Endometrium (tissue), 2 donors: ENCODE results near the gene PRDX5.
A peak's percentile ranks its signal among the peaks of the same experiment; 100 is the strongest.
"Not testable (repeated sequence)": the region's sequence is repeated elsewhere in the genome, so short reads cannot be mapped to it uniquely, and the experiment has no call there.

ENCODE experiments used
- FAIRE-seq: peaks from 2 replicates; lab custom pipeline; 2012; peaks lifted over from hg19 to GRCh38; lab: Jason Lieb, UNC
- donor health status: control.
- donor health status: control.

Gene PRDX5

DNA sequence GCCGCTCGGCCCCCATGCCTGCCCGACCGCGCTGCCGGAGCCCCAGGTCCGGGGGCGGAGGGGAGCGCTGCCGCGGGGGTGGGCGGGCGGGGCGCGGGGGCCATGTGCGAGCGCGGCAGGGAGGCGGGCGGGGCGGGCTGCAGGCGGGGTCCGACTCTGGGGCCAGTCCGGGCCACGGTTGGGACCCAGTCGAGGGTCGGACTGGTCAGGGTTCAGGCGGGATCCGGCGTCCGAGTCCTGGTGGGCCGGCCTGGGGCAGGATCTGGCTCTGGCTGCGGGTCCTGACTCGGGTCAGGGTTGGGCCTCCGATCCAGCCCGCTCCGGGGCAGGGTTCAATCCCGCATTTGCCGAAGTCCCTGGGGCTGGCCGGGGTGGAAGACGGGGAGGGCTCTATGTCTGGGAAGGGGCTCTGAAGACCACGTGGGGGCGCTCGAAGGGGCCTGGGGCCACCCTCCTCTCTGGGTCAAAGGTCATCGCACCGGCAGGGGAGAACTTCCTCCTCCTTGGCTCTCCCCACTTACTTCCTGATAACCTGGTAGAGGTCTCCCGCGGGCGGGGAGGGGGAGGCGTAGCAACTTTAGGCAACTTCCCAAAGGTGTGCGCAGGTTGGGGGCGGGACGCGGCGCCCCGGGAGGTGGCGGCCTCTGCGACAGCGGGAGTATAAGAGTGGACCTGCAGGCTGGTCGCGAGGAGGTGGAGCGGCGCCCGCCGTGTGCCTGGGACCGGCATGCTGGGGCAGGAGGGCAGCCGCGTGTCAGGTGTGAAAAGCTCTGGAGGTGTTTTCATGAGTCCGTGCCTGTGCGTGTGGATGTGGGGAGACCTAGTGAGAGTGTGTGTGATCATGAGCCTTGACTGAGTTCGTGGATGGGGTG lies 12.0 kb upstream of the PRDX5 start:
- no peak for FAIRE-seq

DNA sequence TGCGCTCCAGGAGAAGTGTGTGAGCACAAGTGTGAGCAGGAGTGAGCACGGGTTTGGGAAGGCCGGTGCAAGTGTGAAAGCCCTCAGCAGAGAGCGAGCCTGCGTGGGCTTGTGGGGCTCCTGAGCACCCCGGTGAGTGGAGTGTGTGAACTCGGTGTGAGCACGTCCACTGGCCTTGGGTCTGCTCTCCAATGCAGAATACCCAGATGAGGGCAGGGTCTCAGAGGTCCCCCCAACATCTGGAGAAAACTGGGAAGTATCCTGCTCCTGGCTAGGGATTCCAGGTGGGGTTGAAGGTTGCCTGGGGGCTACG lies 11.4 kb upstream of the PRDX5 start:
- FAIRE-seq: no peak

DNA sequence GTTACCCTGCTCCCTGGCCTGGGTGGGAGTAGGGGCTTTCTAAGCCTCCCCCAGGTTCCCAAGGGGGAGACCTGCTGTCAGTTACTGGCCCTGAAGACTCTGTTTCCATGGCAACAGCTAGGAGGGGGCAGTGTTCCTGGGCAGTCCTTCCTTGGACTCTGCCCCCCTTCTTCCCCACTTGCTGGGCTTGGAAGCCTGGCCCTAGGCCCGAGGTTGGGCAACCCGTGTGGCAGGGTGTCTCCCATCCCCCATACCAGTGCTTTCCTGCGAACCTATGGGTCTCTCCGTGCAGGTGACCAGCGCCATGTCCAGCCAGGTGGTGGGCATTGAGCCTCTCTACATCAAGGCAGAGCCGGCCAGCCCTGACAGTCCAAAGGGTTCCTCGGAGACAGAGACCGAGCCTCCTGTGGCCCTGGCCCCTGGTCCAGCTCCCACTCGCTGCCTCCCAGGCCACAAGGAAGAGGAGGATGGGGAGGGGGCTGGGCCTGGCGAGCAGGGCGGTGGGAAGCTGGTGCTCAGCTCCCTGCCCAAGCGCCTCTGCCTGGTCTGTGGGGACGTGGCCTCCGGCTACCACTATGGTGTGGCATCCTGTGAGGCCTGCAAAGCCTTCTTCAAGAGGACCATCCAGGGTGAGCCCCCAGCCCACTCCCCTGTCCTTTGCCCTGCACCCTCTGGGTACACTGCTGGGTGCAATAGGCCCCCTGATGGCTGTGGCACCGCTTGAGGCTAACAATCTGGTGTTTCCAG lies 10.9 kb upstream of the PRDX5 start:
- no peak for FAIRE-seq

DNA sequence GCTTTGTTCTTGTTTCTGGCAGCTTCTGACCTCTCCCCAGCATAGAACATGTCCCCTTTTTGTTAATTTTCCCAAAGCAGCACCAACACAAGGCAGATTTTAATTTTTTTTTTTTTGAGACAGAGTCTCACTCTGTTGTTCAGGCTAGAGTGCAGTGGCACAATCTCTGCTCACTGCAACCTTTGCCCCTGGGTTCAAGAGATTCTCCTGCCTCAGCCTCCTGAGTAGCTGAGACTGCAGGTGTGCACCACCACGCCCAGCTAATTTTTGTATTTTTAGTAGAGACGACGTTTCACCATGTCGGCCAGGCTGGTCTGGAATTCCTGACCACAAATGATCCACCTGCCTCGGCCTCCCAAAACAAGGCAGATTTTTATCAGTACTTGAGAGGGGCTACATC lies 10.1 kb upstream of the PRDX5 start:
- FAIRE-seq: not testable (repeated sequence)

- no peak for FAIRE-seq
Observed at GRCh38 chr11:64312947-64313346, 5.0 kb upstream of the PRDX5 start.

DNA sequence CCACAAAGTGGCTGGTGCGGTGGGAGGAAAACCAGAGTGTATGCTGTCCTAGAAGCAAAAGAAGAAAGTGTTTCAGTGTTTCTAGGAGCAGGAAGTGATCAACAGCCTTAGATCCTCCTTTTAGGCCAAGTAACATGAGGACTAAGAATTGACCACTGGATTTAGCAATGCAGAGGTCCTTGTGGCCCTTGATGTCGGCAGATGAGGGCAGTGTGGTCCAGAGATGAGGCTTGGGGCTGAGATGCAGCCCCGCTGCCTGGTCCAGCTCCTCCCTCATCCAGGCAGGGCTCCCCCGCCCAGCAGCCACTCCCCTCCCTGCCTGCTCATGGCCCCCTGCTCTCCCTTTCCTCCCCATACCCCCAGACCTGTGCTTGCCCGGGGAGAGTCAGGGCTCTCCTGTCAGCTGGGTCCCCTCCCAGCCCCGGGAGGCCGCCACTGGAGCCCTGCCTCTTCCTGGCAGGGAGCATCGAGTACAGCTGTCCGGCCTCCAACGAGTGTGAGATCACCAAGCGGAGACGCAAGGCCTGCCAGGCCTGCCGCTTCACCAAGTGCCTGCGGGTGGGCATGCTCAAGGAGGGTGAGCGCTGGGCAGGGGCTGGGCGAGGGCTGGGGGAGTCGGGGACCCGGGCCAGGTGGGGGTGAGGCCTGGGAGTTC lies 4.3 kb upstream of the PRDX5 start:
- no peak for FAIRE-seq

DNA sequence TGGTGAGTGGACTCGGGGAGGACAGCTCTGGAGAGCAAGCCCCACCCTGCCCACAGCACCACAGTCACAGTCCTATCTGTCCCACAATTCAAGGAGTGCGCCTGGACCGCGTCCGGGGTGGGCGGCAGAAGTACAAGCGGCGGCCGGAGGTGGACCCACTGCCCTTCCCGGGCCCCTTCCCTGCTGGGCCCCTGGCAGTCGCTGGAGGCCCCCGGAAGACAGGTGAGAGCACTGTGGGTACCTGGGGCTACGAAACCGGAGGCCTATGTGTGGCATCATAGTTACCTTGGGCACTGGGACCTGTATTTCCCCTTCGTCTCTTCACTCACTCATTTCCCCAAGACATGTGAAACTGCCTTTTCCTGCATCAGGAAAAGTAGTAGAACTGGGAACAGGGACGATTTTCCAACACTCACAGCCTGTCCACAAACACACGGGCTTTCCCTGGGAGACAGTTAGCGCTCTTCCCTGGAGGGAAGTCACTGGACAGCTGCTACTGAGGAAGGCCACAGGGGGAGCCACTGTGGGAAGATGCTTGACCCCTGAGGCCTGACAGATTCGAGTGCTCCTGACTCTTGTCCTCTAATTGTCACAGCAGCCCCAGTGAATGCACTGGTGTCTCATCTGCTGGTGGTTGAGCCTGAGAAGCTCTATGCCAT lies 3.6 kb upstream of the PRDX5 start:
- FAIRE-seq: no peak

DNA sequence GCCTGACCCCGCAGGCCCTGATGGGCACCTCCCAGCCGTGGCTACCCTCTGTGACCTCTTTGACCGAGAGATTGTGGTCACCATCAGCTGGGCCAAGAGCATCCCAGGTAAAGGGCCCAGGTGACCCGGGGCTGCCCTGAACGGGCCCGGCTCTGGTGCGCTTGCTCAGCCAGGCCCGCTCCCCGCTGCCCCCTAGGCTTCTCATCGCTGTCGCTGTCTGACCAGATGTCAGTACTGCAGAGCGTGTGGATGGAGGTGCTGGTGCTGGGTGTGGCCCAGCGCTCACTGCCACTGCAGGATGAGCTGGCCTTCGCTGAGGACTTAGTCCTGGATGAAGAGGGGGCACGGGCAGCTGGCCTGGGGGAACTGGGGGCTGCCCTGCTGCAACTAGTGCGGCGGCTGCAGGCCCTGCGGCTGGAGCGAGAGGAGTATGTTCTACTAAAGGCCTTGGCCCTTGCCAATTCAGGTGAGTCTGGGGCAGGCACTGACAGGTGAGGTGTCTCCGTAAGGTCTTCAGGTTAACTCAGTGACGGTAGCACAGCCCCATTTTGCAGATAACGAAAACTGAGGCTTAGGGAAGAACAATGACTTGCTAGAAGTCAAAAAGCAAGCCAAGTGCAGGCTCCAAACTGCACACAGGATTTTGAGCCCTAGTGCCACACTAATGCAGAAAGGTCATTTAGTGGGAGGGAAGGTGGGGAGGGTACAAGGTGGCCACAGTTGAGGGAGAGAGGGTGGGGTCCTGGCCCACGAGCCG lies 2.9 kb upstream of the PRDX5 start:
- FAIRE-seq: no peak

DNA sequence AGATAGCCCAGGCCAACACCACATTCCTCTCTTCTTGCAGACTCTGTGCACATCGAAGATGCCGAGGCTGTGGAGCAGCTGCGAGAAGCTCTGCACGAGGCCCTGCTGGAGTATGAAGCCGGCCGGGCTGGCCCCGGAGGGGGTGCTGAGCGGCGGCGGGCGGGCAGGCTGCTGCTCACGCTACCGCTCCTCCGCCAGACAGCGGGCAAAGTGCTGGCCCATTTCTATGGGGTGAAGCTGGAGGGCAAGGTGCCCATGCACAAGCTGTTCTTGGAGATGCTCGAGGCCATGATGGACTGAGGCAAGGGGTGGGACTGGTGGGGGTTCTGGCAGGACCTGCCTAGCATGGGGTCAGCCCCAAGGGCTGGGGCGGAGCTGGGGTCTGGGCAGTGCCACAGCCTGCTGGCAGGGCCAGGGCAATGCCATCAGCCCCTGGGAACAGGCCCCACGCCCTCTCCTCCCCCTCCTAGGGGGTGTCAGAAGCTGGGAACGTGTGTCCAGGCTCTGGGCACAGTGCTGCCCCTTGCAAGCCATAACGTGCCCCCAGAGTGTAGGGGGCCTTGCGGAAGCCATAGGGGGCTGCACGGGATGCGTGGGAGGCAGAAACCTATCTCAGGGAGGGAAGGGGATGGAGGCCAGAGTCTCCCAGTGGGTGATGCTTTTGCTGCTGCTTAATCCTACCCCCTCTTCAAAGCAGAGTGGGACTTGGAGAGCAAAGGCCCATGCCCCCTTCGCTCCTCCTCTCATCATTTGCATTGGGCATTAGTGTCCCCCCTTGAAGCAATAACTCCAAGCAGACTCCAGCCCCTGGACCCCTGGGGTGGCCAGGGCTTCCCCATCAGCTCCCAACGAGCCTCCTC lies 2.0 kb upstream of the PRDX5 start:
- FAIRE-seq: not testable (repeated sequence)

GRCh38 chr11:64316672-64317324 lies 1.1 kb upstream of the PRDX5 start:
- FAIRE-seq: no peak

- FAIRE-seq: peak; percentile 91
Observed at GRCh38 chr11:64317325-64317960, 478 bp upstream of the PRDX5 start, which contains the start of gene TRMT112. Gene TRMT112 (minus strand): TSS chr11:64317559. CDS start chr11:64317526, 33 bp downstream.

- FAIRE-seq: no peak
Observed at GRCh38 chr11:64318766-64319761, 1.1 kb downstream of the PRDX5 start.

DNA sequence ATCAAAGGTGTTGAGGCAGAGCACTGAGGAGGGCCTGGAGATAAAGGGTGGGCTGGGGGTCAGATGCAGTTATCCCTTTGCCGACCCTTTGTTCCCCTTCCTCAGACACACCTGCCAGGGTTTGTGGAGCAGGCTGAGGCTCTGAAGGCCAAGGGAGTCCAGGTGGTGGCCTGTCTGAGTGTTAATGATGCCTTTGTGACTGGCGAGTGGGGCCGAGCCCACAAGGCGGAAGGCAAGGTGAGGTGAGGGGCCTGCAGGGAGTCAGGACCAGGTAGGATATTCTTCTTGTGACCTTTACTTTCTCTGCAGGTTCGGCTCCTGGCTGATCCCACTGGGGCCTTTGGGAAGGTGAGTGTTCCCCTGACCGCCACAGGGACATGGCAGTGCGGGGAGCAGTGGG lies 2.6 kb downstream of the PRDX5 start:
- no peak for FAIRE-seq

DNA sequence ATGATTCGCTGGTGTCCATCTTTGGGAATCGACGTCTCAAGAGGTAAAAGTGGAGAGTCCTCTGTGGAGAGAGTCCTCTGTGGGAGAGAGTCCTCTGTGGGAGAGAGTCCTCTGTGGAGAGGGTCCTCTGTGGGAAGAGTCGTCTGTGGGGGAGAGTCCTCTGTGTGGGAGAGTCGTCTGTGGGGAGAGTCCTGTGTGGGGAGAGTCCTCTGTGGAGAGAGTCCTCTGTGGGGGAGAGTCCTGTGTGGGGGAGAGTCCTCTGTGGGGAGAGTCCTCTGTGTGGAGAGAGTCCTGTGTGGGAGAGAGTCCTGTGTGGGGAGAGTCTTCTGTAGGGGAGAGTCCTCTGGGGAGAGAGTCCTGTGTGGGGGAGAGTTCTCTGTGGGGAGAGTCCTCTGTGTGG lies 3.1 kb downstream of the PRDX5 start:
- FAIRE-seq: no peak

DNA sequence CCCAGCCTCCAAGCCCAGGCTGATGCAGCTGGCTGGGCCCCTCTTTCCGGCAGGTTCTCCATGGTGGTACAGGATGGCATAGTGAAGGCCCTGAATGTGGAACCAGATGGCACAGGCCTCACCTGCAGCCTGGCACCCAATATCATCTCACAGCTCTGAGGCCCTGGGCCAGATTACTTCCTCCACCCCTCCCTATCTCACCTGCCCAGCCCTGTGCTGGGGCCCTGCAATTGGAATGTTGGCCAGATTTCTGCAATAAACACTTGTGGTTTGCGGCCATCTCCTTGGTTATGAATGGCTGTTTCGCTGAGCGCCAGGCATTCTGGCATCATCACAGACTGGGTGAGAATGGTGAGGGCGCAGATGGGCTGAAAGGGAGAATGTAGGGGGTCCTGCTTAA lies 3.6 kb downstream of the PRDX5 start:
- FAIRE-seq: no peak

GRCh38 chr11:64322925-64323260 lies 5.0 kb downstream of the PRDX5 start:
- FAIRE-seq: no peak

DNA sequence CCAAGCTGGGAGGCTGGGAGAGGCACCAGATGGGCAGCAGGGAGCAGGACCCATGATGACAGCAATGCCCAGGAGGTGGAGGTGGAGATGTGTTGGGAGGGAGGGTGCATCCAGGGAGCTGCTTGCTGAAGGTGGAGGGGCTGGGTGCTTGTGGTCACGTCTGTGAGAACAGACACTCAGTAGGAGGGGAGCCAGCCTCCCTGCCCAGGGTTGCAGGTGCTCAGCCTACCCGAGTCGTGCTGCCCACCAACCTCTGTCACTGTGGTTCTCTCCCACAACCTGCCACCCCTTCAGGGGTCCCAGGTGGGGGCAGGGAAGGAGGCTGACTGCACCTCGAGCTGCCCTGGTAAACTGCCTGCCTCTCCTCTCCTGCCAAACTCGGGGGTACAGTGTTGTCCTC lies 5.5 kb downstream of the PRDX5 start:
- no peak for FAIRE-seq

DNA sequence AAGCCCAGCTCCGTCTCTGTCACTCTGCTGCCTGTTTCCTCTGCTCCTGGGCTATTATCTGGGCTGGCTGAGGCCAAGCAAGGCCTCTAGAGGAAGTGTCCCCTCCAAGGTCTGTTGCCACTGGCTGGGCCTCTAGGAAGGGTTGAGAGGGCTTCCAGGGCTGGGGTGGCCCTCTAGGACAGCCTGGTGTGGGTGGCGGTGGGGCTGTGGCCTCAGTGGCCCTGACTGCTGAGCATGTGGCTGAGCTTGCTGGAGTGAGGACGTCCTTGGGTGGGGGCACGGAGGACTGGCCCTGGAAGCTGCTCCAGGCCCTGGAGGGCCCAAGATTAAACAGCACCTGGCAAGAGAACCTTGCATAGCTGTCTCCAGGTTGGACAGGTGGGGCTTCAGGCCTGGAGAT lies 6.1 kb downstream of the PRDX5 start:
- FAIRE-seq: not testable (repeated sequence)
